Stimulated activated CD8-positive, alpha-beta memory T cell treated with anti-CD3 and anti-CD28 coated beads, Interleukin-4, amount 100 ng/mL, for 1 hour (primary cell): ENCODE results near the gene CAB39.

Experiments used
- DNase-seq, 2 donors: peaks; one replicate each; pipeline ENCODE4 v3.0.0-alpha.2; 2020; ENCODE audit warnings: low read depth in 2 of 2, low spot score in 1 of 2

The CAB39 gene

GRCh38 chr2:230712443-230713330 is at the start of gene CAB39:
Gene CAB39 (plus strand): TSS chr2:230712842. CDS start chr2:230760002, 47,160 bp downstream.
- DNase-seq: peak; percentile 62 to 74

DNA sequence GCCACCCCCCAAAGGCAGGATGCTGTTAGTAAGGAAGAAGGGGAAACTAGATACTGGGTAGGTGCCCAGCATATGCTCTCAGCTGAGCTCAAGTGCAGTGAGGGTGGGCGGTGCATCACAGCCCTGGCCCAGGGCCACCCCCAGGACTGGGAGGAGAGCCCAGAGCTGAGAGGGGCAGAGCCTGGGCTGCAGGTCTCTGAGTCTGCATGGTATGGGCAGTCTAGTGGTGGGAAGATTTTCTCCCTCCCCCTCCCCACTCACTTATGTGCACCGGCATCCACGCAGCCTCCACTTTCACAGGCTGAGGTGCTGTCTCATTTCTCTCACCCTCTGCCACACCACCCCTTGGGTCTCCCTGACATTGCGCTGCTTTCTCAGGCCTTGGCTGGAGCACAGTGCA is 48.5 kb upstream of the CAB39 start:
- no peak for DNase-seq

GRCh38 chr2:230664844-230665243 is 47.8 kb upstream of the CAB39 start:
- no peak for DNase-seq

DNA sequence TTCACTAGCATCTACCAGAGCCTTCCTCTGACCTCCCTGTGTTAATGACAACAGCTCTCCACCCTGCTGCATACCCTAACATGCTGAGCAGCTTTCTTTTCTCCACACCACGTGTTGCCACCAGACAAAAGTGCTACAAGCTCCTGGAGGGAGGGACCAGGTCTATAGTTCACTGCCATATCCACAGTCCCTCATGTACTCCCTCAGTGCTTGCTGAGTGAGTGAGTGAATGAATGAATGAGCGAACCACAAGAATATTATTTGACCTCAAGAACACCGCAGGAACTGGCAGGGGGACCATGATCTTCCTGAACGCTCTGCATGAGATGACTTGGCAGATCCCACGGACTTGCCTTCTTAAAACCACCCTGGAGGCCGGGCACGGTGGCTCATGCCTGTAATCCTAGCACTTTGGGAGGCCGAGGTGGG is 47.4 kb upstream of the CAB39 start:
- DNase-seq: no peak

DNA sequence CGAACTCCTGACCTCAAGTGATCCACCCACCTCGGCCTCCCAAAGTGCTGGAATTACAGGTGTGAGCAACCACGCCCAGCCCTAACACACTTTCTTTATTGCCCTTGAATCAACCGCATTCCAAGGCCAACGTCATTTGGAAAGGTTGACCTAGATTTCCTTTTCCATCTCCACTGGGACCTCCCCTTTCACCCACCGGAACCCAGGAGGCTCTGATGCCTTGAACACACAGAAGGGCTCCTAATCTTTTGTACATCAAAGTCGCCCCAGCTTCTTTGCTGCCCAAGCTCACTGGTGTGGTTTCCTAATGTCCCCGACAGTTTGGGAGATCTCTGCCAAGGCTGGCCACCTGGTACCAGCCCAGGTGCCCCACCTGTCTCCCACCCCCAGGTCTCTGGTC is 46.2 kb upstream of the CAB39 start:
- no peak for DNase-seq

- DNase-seq: no peak
Measured at GRCh38 chr2:230666885-230667712, 45.5 kb upstream of the CAB39 start.

DNA sequence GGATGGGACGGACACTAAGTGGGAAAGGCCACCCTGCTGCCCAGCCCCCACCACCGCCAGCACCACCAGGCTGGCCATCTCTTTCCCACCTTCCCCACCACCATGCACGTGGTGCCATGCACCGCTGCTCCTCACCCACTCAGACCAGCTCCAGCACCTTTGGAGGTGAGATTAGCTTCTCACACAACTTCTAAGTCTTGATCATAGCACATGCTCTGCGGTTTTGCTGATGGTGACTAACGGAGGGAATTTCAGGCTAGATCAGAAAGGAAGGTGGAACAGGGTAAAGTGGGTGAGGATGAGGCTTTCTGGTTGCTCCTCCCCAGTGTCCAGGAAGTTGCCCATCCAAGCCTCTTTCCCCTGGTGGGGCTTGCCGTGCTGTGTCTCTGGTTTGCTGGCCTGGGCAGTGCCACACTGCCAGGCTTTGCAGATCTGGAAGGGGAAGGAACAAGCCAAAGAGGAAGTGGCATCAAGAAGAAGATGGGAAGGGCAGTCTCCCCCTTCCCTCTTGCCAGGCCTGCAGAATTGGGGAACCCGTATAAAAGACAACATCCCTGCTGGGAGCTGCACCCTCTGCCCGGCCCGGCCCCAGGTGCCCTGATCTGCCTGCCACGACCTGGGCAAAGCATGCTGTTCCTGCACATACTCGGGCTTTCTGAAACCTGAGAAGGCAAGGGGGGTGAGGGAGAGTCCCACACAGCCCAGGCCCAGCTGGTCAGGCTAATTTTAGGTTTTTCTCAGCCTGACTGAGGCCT is 44.3 kb upstream of the CAB39 start:
- no peak for DNase-seq

DNA sequence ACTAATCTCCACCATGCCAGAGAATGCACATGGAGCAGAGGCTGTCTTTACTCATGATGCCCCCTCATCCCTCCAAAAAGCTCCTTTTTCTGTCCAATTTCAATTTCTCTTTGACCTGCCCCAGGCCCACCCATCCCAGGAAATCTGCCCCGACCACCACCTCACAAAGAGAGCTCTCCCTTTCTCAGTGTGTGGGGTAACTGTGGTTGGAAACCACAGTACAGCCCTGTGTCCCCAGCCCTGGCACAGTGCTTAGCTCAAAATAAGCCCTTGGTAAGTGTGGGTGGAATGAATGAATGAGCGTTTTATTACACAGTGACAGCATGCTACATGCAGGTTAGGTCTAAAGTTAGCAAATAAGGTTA is 43.7 kb upstream of the CAB39 start:
- no peak for DNase-seq

- DNase-seq: no peak
Measured at GRCh38 chr2:230669386-230669950, 43.2 kb upstream of the CAB39 start.

DNA sequence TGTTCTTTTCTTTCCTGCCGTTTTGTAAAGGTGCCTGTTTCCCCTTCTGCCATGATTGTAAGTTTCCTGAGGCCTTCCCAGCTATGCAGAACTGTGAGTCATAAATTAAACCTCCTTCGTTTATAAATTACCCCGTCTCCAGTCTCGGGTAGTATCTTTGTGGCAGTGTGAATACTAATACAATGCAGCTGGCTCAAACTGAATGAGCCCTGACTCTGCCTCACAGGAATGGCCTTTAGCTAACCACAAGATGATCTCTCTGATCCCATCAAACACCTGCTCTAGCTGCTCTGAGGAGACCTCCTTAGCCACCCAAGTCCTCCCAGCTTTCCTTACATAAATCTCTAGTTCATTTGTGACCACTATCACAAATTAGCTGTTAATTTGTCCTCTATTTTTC is 41.5 kb upstream of the CAB39 start:
- DNase-seq: no peak

DNA sequence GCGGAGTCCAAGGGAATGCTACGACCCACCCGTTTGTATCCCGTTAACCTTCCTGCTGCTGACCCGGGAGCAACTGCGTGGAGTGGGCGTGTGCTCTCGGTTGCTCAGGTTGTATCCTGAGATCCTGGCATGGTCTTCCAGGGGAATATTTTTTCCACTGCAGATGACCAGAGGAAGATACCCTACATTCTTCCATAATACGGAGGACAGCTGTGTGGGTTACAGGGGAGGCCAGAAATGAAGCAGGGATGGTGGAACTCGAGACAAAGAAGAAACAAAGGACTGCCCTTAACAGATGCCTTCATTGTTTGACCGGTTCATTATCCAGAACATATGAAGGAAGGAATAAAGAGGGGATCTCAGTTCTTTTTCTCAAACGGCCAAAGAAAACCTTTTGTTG is 39.8 kb upstream of the CAB39 start:
- DNase-seq: no peak

GRCh38 chr2:230674401-230674800 is 38.2 kb upstream of the CAB39 start:
- no peak for DNase-seq

GRCh38 chr2:230674966-230675672 is 37.5 kb upstream of the CAB39 start:
- no peak for DNase-seq

DNA sequence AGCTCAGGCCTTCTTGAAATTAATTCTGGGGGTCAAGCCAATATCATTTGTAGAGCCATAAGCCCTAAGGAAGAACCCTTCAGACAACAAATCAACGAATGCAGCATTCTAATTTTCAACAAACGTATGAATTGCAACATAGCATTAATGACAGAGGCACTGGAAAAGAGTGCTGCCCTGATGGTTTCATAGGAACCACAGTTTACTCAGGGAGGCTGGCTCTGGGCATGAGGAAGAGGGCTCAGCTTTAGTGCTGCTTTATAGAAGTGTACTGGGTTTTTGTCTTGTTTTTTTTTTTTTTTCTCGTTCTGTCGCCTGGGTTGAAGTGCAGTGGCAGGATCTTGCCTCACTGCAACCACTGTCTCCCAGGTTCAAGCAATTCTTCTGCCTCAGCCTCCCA is 36.1 kb upstream of the CAB39 start:
- DNase-seq: no peak

DNA sequence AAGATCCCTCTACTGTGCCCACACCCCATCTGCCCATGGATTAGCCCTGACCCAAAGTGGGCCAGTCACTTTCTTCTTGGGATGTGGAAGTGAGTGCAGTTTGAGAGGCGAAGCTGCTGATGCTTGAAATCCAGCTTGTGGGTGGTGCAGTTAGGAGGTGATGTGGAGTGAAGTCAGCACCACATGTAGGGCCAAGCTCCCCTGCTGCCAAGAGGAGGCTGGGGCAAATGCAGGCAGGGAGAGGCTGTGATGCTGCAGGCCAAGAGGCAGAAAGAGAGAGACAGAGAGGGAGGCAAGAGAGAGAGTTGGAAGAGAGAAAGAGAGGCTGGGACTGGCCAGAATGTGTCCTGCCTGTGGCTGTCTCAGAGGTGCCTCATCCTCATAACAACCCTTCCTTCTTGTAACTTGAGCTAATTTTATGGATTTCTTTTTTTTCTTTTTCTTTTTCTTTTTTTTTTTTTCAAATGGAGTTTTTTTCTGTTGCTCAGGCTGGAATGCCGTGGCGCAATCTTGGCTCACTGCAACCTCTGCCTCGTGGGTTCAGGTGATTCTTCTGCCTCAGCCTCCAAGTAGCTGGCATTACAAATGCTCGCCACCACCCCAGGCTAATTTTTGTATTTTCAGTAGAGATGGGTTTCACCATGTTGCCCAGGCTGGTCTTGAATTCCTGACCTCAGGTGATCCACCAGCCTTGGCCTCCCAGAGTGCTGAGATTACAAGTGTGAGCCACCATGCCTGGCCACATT is 35.3 kb upstream of the CAB39 start:
- DNase-seq: no peak

- DNase-seq: no peak
Measured at GRCh38 chr2:230678018-230678417, 34.6 kb upstream of the CAB39 start.

- DNase-seq: no peak
Measured at GRCh38 chr2:230678451-230678850, 34.2 kb upstream of the CAB39 start.

DNA sequence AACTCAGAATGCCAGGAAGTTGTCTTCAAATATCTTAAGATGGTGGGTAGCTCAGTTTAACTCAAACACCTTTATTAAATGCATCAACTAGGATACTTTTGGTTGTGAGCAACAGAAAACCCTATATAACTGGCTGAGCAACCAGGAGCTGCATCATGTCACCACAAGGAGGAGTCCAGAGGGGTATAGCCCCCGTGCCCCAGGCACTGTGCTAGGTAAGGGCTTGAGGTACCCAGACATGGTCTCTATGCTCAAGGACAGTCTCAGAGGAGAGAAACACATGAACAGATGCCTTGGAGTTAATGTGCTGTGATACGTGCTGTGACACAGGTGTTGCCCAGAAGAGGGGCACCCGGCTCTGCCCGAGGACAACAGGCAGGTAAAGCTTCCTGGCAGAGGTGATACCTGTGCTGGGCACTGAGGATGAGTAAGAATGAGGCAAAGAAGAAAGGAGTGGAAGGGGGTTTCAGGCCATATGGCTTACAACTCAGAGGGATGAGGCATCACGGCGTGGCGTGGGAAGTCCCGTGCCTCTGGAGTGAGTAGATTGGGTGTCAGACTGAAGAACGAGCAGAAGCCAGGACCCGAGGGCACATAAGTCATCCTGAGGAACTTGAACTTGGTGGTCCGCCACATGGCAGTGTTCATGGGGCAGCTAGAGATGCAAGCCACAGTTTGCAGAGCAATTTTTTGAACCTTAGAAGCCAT is 32.0 kb upstream of the CAB39 start:
- DNase-seq: no peak

DNA sequence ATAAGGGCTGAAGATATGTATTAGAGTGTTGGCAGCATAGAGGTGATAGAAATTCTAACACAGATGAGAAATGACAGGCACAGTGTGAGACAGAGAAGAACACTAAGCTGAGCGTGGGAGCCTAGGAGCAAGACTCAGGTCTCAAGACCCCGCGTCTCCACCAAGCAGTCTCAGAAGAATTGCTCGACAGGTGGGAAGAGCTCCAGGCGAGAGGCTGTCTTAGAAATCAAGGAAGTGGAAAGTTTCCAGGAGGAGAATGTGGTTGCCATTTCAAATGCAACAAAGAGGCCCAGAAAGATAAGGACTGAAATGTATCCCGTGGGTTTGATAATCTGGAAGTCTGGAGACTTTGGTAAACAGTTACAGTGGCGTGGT is 31.5 kb upstream of the CAB39 start:
- DNase-seq: no peak
